Stomach (tissue), 4 donors: ENCODE results near the gene CTBS.

Experiments
- POLR2A ChIP-seq, 4 donors: fragments of 450-650 bp; IDR thresholded peaks; one replicate each; pipeline ENCODE4 v1.6.1; 2016; ENCODE audit warnings: antibody characterized with exemption in 4 of 4, control low read depth in 2 of 4, mild to moderate bottlenecking in 1 of 4, moderate library complexity in 1 of 4
- TF ChIP-seq, protein P1 (sequence below), 7 experiments: fragments of 450-650 bp in 4 of 7; fragments of 200-600 bp in 3 of 7; sonication (generic) in 3 of 7; IDR thresholded peaks; one replicate each; pipeline ENCODE4 v1.5.1; 2016 to 2019; ENCODE audit warnings: antibody characterized with exemption in 7 of 7, control low read depth in 2 of 7, mild to moderate bottlenecking in 1 of 7

DNA sequence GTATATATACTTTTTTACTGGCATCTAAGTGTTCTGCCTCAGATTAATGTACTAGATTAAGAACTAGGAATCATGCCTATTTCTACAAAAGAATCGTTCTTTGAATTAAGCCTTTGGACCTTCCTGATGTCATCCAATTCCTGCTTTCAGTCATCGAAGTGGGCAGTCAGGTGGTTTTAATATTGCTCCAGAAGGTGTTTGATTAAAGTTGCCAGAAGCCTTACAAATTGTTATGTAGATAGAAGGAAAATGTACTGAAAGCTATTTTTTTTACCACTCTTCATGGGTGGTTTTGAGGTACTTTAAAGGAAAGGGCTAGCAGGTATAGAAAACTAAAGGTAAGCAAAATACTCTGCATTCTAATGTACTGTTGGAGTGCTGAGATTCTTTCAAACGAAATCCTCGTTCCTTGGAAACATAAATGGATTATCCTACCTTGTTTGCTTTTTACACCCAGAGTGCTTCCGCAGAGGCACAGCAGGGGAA, 716 bp downstream of the CTBS start:
- TF ChIP-seq, protein P1, sequence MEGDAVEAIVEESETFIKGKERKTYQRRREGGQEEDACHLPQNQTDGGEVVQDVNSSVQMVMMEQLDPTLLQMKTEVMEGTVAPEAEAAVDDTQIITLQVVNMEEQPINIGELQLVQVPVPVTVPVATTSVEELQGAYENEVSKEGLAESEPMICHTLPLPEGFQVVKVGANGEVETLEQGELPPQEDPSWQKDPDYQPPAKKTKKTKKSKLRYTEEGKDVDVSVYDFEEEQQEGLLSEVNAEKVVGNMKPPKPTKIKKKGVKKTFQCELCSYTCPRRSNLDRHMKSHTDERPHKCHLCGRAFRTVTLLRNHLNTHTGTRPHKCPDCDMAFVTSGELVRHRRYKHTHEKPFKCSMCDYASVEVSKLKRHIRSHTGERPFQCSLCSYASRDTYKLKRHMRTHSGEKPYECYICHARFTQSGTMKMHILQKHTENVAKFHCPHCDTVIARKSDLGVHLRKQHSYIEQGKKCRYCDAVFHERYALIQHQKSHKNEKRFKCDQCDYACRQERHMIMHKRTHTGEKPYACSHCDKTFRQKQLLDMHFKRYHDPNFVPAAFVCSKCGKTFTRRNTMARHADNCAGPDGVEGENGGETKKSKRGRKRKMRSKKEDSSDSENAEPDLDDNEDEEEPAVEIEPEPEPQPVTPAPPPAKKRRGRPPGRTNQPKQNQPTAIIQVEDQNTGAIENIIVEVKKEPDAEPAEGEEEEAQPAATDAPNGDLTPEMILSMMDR (IDR thresholded peaks at IDR 0.05), result no peak
- no peak for TF ChIP-seq POLR2A (IDR thresholded peaks at IDR 0.05)
